Measurements from ENCODE around the gene KLHDC1.
"Not testable (repeated sequence)": the region's sequence is repeated elsewhere in the genome, so short reads cannot be mapped to it uniquely, and the experiment has no call there.

KLHDC1 gene

GRCh38 chr14:49727171-49727570, 34.3 kb downstream of the KLHDC1 start:
- DNase-seq: no peak

GRCh38 chr14:49732896-49733295, 40.0 kb downstream of the KLHDC1 start:
- DNase-seq: no peak

GRCh38 chr14:49733836-49734235, 40.9 kb downstream of the KLHDC1 start:
- no peak for DNase-seq

- not testable (repeated sequence) for DNase-seq
Observed at GRCh38 chr14:49735669-49736068, 42.7 kb downstream of the KLHDC1 start.

GRCh38 chr14:49745191-49745590, 52.3 kb downstream of the KLHDC1 start:
- no peak for DNase-seq

- DNase-seq: not testable (repeated sequence)
Observed at GRCh38 chr14:49746476-49746875, 53.6 kb downstream of the KLHDC1 start.

- DNase-seq: no peak
Observed at GRCh38 chr14:49754570-49755097, 61.7 kb downstream of the KLHDC1 start.

GRCh38 chr14:49755378-49755777, 62.5 kb downstream of the KLHDC1 start:
- DNase-seq: no peak

- no peak for DNase-seq
Observed at GRCh38 chr14:49761839-49762551, 69.1 kb downstream of the KLHDC1 start.

- no peak for DNase-seq
Observed at GRCh38 chr14:49766839-49767238, 73.9 kb downstream of the KLHDC1 start.

GRCh38 chr14:49767270-49767570, 74.3 kb downstream of the KLHDC1 start:
- no peak for DNase-seq

GRCh38 chr14:49767571-49768300, 74.8 kb downstream of the KLHDC1 start, which contains the start of gene KLHDC2:
Gene KLHDC2 (plus strand): TSS chr14:49768153. CDS start chr14:49768469, 316 bp downstream.
- DNase-seq: peak; percentile 59

- no peak for DNase-seq
Observed at GRCh38 chr14:49768301-49769121, 75.6 kb downstream of the KLHDC1 start.

GRCh38 chr14:49769171-49769570, 76.3 kb downstream of the KLHDC1 start:
- no peak for DNase-seq

GRCh38 chr14:49769581-49770211, 76.8 kb downstream of the KLHDC1 start:
- DNase-seq: no peak

GRCh38 chr14:49770212-49770817, 77.4 kb downstream of the KLHDC1 start:
- DNase-seq: no peak

GRCh38 chr14:49771691-49772090, 78.8 kb downstream of the KLHDC1 start:
- DNase-seq: not testable (repeated sequence)

- DNase-seq: no peak
Observed at GRCh38 chr14:49774106-49774505, 81.2 kb downstream of the KLHDC1 start.

GRCh38 chr14:49778421-49778820, 85.5 kb downstream of the KLHDC1 start:
- DNase-seq: no peak

- not testable (repeated sequence) for DNase-seq
Observed at GRCh38 chr14:49781040-49781439, 88.1 kb downstream of the KLHDC1 start.

GRCh38 chr14:49783394-49784014, 90.6 kb downstream of the KLHDC1 start:
- DNase-seq: no peak

GRCh38 chr14:49786315-49786714, 93.4 kb downstream of the KLHDC1 start:
- no peak for DNase-seq
